HAP-1 (cell line): ENCODE data around the gene RD3L.

Experiments
- DNase-seq, 2 experiments: peaks; one replicate each; pipeline ENCODE4 v3.0.0-alpha.2; 2016 to 2020; ENCODE audit warnings: low spot score in 2 of 2
- H3K27me3 ChIP-seq: fragments of 250-450 bp; sonication (Bioruptor Pico); 2 replicates; pipeline ENCODE4 v1.5.1; 2020; ENCODE audit warnings: low read depth, mild to moderate bottlenecking, moderate library complexity
- H3K36me3 ChIP-seq: fragments of 250-450 bp; sonication (Bioruptor Pico); replicated peaks from 2 replicates; pipeline ENCODE4 v1.5.1; 2020; ENCODE audit warnings: mild to moderate bottlenecking
- H3K4me1 ChIP-seq: fragments of 250-450 bp; sonication (Bioruptor Pico); 2 replicates; pipeline ENCODE4 v1.5.1; 2020; ENCODE audit warnings: mild to moderate bottlenecking
- H3K4me3 ChIP-seq: fragments of 250-450 bp; sonication (Bioruptor Pico); 2 replicates; pipeline ENCODE4 v1.5.1; 2020; ENCODE audit warnings: mild to moderate bottlenecking, moderate library complexity
- H3K9me3 ChIP-seq: fragments of 250-450 bp; sonication (Bioruptor Pico); 2 replicates; pipeline ENCODE4 v1.5.1; 2020; ENCODE audit warnings: mild to moderate bottlenecking, moderate library complexity
- in situ Hi-C: fragments of 300-500 bp; cut with MboI; formaldehyde crosslinking; loops from 3 replicates; pipeline ENCODE4 v1.14.3; 2020; ENCODE audit warnings: low sequenced_read_pairs, inconsistent platforms, mixed read lengths

The RD3L gene

GRCh38 chr14:103916636-103917262 is 25.6 kb downstream of the RD3L start:
- Histone ChIP-seq H3K27me3 (no peaks in the 10 kb centered on the region), H3K36me3 (peaks cover 43% of the 10 kb centered on the region), H3K4me1 (no peaks in the 10 kb centered on the region; the same call in 1 of the 2 replicates), H3K9me3 (no peaks in the 10 kb centered on the region), H3K4me3 (no peak overlapping the region)
- DNase-seq, result no peak
- in situ Hi-C loops, result no loop called here

- Histone ChIP-seq H3K36me3 (peaks cover 50% of the 10 kb centered on the region), H3K4me3 (no peak overlapping the region), H3K27me3 (no peaks in the 10 kb centered on the region), H3K9me3 (no peaks in the 10 kb centered on the region), H3K4me1 (no peaks in the 10 kb centered on the region; the same call in 1 of the 2 replicates)
- in situ Hi-C loops, result no loop called here
- no peak for DNase-seq
These were observed 26.7 kb downstream of the RD3L start for GRCh38 chr14:103915616-103916015.

- H3K36me3 ChIP-seq, result peaks cover 32% of the 10 kb centered on the region
- DNase-seq, result no peak
- no peak overlapping the region for H3K4me3 ChIP-seq
- no peaks in the 10 kb centered on the region for H3K9me3 ChIP-seq
- H3K4me1 ChIP-seq, result no peaks in the 10 kb centered on the region
- in situ Hi-C loops, result loop anchor here (5.0 kb wide), 1 partner anchor 104 kb away; no protein-coding TSS in a partner anchor
- no peaks in the 10 kb centered on the region for H3K27me3 ChIP-seq
These were observed 31.3 kb downstream of the RD3L start for GRCh38 chr14:103910984-103911383.

GRCh38 chr14:103910262-103910935 is 31.9 kb downstream of the RD3L start:
- peak; percentile 73 to 89 for DNase-seq
- Histone ChIP-seq H3K36me3 (peaks cover 32% of the 10 kb centered on the region), H3K4me3 (no peak overlapping the region), H3K9me3 (no peaks in the 10 kb centered on the region), H3K4me1 (no peaks in the 10 kb centered on the region), H3K27me3 (no peaks in the 10 kb centered on the region)
- in situ Hi-C loops, result loop anchor here (5.0 kb wide), 1 partner anchor 103 kb away; no protein-coding TSS in a partner anchor

- Histone ChIP-seq H3K36me3 (peaks cover 30% of the 10 kb centered on the region), H3K4me1 (no peaks in the 10 kb centered on the region), H3K27me3 (no peaks in the 10 kb centered on the region), H3K9me3 (no peaks in the 10 kb centered on the region), H3K4me3 (no peak overlapping the region)
- in situ Hi-C loops, result loop anchor here (5.0 kb wide), 1 partner anchor 102 kb away; no protein-coding TSS in a partner anchor
- no peak for DNase-seq
These were observed 32.6 kb downstream of the RD3L start for GRCh38 chr14:103909531-103910261.

GRCh38 chr14:103908580-103908979 is 33.7 kb downstream of the RD3L start:
- Histone ChIP-seq H3K27me3 (no peaks in the 10 kb centered on the region), H3K4me3 (no peak overlapping the region), H3K9me3 (no peaks in the 10 kb centered on the region), H3K36me3 (peaks cover 21% of the 10 kb centered on the region), H3K4me1 (no peaks in the 10 kb centered on the region)
- DNase-seq, result no peak
- in situ Hi-C loops, result no loop called here

- H3K4me1 ChIP-seq, result no peaks in the 10 kb centered on the region
- in situ Hi-C loops, result no loop called here
- H3K27me3 ChIP-seq, result no peaks in the 10 kb centered on the region
- H3K36me3 ChIP-seq, result no peaks in the 10 kb centered on the region
- H3K9me3 ChIP-seq, result no peaks in the 10 kb centered on the region
- peak in 1 of 2 experiments; percentile 32 for DNase-seq
- no peak overlapping the region for H3K4me3 ChIP-seq
These were observed 36.4 kb downstream of the RD3L start for GRCh38 chr14:103905842-103906456.

GRCh38 chr14:103904493-103905107 is 37.7 kb downstream of the RD3L start:
- DNase-seq, result no peak
- Histone ChIP-seq H3K4me3 (no peak overlapping the region), H3K9me3 (no peaks in the 10 kb centered on the region), H3K4me1 (no peaks in the 10 kb centered on the region), H3K36me3 (no peaks in the 10 kb centered on the region), H3K27me3 (no peaks in the 10 kb centered on the region)
- in situ Hi-C loops, result no loop called here

- no peak for DNase-seq
- Histone ChIP-seq H3K27me3 (no peaks in the 10 kb centered on the region), H3K9me3 (no peaks in the 10 kb centered on the region), H3K4me3 (no peak overlapping the region), H3K36me3 (no peaks in the 10 kb centered on the region), H3K4me1 (no peaks in the 10 kb centered on the region)
- in situ Hi-C loops, result no loop called here
These were observed 42.5 kb downstream of the RD3L start for GRCh38 chr14:103899833-103900232.

- Histone ChIP-seq H3K4me1 (no peaks in the 10 kb centered on the region), H3K27me3 (no peaks in the 10 kb centered on the region), H3K4me3 (no peak overlapping the region), H3K9me3 (no peaks in the 10 kb centered on the region), H3K36me3 (no peaks in the 10 kb centered on the region)
- in situ Hi-C loops, result no loop called here
- DNase-seq, result no peak
These were observed 43.0 kb downstream of the RD3L start for GRCh38 chr14:103899316-103899715.

GRCh38 chr14:103898711-103899110 is 43.6 kb downstream of the RD3L start:
- Histone ChIP-seq H3K9me3 (no peaks in the 10 kb centered on the region), H3K27me3 (no peaks in the 10 kb centered on the region), H3K4me1 (no peaks in the 10 kb centered on the region), H3K4me3 (no peak overlapping the region), H3K36me3 (no peaks in the 10 kb centered on the region)
- in situ Hi-C loops, result no loop called here
- DNase-seq, result no peak

- in situ Hi-C loops, result no loop called here
- Histone ChIP-seq H3K4me1 (no peaks in the 10 kb centered on the region), H3K27me3 (no peaks in the 10 kb centered on the region)
These were observed 44.1 kb downstream of the RD3L start for GRCh38 chr14:103898204-103898603.

More at GRCh38 chr14:103898204-103898603, 44.1 kb downstream of the RD3L start:
- no peaks in the 10 kb centered on the region for H3K36me3 ChIP-seq
- no peak overlapping the region for H3K4me3 ChIP-seq
- H3K9me3 ChIP-seq, result no peaks in the 10 kb centered on the region
- DNase-seq, result no peak
